GM20000 (cell line): ENCODE measurements around the gene NUDT7.

Experiments
- DNase-seq: peaks from one replicate; pipeline ENCODE4 v3.0.0; 2012; ENCODE audit warnings: low spot score
- TF ChIP-seq, protein P1 (sequence below): IDR thresholded peaks from 2 replicates; pipeline ENCODE4 v1.5.1; 2012; ENCODE audit warnings: mild to moderate bottlenecking, control low read depth; ENCODE audit errors: extremely low read depth, missing control alignments

The NUDT7 gene

DNA sequence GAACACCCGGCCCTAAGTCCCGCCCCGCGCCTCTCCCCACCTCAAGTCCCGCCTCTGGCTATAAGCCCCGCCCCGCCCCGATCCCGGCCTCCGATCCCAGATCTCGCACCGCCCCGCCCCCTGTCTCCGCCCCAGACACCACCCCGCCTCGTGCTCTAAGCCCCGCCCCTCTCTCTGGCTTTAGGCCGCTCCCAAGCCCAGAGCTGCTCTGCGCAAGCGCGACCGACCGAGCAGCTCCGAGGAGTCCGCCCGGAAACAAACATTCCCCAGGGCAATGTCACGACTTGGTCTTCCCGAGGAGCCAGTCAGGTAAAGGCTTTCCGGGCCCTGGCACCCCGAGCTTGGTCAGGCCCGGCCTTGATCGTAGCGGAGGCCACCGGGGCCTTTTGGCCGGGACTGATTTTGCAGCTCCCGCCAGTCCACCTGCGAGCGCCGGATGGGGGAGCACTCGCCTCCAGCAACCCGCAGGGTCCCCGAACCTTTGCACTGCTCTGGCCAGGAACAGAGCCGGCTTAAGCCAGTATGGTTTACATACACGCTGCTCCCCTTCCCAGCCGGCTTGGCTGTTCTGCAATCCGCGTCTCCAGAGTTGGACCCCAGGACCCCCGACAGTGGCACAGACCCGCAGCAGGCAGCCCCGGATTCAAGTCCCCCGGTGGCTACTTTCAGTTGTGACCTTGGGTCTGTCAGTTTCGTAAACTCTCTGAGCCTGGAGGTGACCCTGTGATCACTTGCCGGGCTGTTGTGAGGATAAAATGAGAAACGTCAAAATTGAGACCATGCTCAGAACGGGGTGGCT lies at the start of gene NUDT7:
Gene NUDT7, plus strand, starts transcription at position 206 of the 799 bp plus-strand sequence. Its CDS starts 69 bp downstream, at position 275.
- TF ChIP-seq, protein P1, sequence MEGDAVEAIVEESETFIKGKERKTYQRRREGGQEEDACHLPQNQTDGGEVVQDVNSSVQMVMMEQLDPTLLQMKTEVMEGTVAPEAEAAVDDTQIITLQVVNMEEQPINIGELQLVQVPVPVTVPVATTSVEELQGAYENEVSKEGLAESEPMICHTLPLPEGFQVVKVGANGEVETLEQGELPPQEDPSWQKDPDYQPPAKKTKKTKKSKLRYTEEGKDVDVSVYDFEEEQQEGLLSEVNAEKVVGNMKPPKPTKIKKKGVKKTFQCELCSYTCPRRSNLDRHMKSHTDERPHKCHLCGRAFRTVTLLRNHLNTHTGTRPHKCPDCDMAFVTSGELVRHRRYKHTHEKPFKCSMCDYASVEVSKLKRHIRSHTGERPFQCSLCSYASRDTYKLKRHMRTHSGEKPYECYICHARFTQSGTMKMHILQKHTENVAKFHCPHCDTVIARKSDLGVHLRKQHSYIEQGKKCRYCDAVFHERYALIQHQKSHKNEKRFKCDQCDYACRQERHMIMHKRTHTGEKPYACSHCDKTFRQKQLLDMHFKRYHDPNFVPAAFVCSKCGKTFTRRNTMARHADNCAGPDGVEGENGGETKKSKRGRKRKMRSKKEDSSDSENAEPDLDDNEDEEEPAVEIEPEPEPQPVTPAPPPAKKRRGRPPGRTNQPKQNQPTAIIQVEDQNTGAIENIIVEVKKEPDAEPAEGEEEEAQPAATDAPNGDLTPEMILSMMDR, result peak; percentile 6
- peak; percentile 95 for DNase-seq

DNA sequence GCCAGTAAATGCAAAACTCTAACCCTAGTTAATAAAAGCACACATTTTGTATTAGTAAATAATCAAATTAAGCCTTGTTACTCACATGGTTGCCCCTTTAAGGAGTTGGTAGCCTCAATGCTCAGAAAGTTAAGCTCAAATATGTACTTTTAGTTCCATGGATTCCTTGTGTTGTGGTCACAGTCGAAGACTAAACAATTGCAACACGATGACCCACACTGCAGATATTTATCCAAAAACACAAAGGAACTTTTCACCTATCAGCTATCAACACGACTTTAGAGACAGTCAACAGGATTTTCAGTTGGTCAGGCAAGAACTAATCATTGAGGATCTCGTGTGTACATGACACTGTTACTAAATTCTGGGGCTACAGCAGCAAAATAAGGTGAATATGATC lies 47.4 kb upstream of the NUDT7 start:
- no peak for DNase-seq
- TF ChIP-seq, protein P1, result no peak

DNA sequence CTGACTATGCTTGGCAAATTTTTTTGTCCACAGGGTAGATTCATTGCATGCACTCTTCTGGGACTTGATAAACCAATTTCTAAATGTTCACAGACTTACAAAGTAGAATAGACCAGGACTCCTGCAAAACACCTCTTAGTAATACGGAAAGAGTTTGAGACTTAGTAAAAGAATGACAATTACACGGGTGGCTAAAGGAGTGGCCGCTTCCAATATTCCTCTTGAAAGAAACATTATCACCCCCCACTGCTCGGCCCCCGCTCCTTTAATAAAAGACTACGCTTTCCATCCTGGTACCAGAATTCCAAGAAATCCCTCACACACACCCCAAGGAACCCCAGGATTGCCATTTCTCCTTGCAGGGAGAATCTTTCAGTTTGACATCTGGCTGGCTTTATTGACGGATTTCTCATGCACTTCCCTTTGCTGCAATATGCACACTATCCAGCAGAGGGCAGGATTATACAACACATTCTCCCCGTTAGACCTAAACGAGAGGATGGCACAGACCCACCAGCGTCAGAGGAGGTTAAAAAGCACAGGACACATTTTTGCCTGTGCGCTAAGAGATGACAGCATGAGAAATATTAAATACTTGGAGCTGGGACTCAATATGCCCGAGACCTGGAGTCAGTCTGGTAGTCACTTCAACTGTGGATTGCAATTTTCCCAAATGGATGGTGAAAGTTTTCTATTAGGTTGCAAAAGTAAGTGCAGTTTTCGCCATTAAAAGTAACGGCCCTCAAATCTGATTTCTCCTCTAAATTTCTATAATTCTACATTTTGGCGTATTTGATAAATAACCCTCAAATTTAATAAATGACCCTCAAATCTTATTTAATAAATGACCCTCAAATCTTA lies 46.6 kb upstream of the NUDT7 start:
- TF ChIP-seq, protein P1, result peak; percentile 83
- peak; percentile 65 for DNase-seq

DNA sequence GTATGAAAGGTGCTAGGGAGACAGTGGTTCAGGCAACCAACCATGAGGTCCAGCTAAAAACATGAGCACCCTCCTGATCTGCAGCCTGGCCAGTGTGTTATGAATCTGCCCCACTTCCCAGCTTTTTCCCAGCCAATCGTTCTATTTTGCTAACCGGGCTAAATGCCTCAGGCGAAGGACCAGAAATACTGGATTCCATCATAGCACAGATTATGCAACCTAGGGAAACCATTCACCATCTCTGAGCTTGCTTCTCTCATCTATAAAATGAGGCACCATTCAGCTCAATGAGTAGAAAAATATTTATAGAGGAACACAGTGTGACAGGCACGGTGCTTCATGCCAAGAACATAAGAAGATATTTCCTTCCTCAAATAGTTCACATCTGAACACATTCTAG lies 45.2 kb upstream of the NUDT7 start:
- TF ChIP-seq, protein P1, result no peak
- DNase-seq, result no peak

DNA sequence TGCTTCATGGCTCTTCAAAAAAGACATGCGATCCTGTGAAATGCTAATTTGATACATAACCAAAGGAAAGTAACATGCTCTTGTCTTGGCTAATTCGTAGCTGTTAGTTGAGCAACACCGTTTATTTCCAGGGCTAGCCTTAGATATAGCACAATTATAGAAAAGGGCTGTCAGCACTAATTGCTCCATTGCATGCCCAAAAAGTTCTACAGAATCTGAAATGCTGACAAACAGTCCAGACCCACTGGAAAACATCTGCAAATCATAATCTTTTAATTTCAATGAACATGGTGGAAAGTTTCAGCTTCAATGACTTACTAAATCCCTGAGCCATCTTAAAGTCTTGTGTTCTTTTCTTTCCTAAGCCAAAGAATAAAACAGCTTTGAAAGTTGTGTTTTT lies 42.9 kb upstream of the NUDT7 start:
- TF ChIP-seq, protein P1, result no peak
- DNase-seq, result no peak

GRCh38 chr16:77679901-77680300 lies 42.4 kb upstream of the NUDT7 start:
- peak; percentile 10 for DNase-seq
- TF ChIP-seq, protein P1, result no peak

DNA sequence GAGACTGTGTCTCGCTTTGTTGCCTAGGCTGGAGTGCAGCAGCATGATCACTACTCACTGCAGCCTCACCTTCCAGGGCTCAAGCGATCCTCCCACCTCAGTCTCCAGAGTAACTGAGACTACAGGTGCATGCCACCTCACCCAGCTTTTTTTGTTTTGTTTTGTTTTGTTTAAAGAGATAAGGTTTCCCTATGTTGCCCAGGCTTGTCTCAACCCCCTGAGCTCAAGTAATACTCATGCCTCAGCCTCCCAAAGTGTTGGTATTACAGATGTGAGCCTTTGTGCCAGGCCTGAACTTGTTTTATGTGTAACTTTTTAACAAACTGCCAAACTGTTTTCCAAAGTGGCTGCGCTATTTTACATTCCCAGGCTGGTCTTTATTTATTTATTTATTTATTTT lies 41.8 kb upstream of the NUDT7 start:
- TF ChIP-seq, protein P1, result no peak
- no peak for DNase-seq
